A549 (cell line): ENCODE measurements around the gene ITGB7.

Experiments
- CEBPB ChIP-seq, 2 experiments: fragments of >200 bp in 1 of 2; sonication (Bioruptor Twin) in 1 of 2; formaldehyde crosslinking in 1 of 2; IDR thresholded peaks; 2 replicates each; pipeline ENCODE4 v1.6.1; 2012 to 2016
- EP300 ChIP-seq, 2 experiments: fragments of >200 bp; sonication (Bioruptor Twin); formaldehyde crosslinking; IDR thresholded peaks; 2 replicates in 1 of 2; 3 replicates in 1 of 2; pipeline ENCODE4 v1.6.1; 2016 to 2017
- KDM1A ChIP-seq: fragments of 200-600 bp; sonication (generic); IDR thresholded peaks from 2 replicates; pipeline ENCODE4 v1.6.1; 2016; ENCODE audit warnings: low read depth, mild to moderate bottlenecking
- MYC ChIP-seq: IDR thresholded peaks from 2 replicates; pipeline ENCODE4 v1.6.1; 2012; ENCODE audit warnings: mild to moderate bottlenecking, inconsistent platforms, low read length, improper control_type of control experiment, borderline replicate concordance
- TP53 ChIP-seq: fragments of 250-450 bp; sonication (Bioruptor Pico); IDR thresholded peaks from 2 replicates; pipeline ENCODE4 v1.5.0; 2021; ENCODE audit warnings: mild to moderate bottlenecking, moderate library complexity
- TF ChIP-seq, protein P1 (sequence below): fragments of >200 bp; sonication (Bioruptor Twin); formaldehyde crosslinking; IDR thresholded peaks from 3 replicates; pipeline ENCODE4 v1.5.1; 2016
- TF ChIP-seq, protein P2 (sequence below): fragments of 200-600 bp; sonication (generic); IDR thresholded peaks from 2 replicates; pipeline ENCODE4 v1.6.1; 2016; ENCODE audit warnings: antibody characterized with exemption, mild to moderate bottlenecking, moderate library complexity
- TF ChIP-seq, protein P3 (sequence below): fragments of 450-650 bp; IDR thresholded peaks from 2 replicates; pipeline ENCODE4 v1.6.1; 2014; ENCODE audit warnings: antibody characterized with exemption

DNA sequence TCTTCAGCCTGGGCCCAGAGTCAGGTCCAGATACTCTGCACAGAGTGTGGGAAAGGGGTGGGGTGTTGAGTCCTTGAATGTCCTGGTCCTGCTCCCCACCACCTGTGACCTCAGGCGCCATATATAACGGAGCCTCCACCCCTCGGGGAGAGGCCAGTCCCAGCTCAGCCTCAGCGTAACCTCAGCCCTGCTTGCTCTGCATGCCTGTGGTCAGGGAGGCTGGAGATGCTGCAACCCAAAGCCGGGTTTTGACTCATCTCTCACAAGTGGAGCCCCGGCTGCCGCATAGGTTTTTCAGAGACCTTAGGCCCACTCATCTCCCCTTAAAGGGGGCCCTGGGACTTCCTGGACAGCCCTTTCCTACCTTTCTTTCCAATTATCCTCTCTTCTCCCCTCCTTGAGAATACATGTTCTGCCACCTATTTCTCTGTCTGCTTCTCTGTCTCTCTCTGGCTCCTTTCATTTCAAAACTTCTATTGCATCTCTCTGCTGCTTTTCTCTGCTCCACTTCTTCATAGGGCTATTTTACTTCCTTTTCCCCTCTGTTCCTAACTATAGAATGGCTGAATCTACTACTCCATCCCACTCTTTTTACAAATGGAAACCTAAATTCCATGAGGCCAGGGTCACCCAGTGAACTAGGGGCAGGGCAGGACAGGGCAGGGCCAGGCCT lies 1.2 kb downstream of the ITGB7 start:
- no peak for TF ChIP-seq TP53 (CRISPR knock-in tag)
- TF ChIP-seq, protein P1, sequence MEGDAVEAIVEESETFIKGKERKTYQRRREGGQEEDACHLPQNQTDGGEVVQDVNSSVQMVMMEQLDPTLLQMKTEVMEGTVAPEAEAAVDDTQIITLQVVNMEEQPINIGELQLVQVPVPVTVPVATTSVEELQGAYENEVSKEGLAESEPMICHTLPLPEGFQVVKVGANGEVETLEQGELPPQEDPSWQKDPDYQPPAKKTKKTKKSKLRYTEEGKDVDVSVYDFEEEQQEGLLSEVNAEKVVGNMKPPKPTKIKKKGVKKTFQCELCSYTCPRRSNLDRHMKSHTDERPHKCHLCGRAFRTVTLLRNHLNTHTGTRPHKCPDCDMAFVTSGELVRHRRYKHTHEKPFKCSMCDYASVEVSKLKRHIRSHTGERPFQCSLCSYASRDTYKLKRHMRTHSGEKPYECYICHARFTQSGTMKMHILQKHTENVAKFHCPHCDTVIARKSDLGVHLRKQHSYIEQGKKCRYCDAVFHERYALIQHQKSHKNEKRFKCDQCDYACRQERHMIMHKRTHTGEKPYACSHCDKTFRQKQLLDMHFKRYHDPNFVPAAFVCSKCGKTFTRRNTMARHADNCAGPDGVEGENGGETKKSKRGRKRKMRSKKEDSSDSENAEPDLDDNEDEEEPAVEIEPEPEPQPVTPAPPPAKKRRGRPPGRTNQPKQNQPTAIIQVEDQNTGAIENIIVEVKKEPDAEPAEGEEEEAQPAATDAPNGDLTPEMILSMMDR: no peak
- no peak for TF ChIP-seq MYC
- TF ChIP-seq EP300 (IDR thresholded peaks at IDR 0.05): no peak
- TF ChIP-seq, protein P2, sequence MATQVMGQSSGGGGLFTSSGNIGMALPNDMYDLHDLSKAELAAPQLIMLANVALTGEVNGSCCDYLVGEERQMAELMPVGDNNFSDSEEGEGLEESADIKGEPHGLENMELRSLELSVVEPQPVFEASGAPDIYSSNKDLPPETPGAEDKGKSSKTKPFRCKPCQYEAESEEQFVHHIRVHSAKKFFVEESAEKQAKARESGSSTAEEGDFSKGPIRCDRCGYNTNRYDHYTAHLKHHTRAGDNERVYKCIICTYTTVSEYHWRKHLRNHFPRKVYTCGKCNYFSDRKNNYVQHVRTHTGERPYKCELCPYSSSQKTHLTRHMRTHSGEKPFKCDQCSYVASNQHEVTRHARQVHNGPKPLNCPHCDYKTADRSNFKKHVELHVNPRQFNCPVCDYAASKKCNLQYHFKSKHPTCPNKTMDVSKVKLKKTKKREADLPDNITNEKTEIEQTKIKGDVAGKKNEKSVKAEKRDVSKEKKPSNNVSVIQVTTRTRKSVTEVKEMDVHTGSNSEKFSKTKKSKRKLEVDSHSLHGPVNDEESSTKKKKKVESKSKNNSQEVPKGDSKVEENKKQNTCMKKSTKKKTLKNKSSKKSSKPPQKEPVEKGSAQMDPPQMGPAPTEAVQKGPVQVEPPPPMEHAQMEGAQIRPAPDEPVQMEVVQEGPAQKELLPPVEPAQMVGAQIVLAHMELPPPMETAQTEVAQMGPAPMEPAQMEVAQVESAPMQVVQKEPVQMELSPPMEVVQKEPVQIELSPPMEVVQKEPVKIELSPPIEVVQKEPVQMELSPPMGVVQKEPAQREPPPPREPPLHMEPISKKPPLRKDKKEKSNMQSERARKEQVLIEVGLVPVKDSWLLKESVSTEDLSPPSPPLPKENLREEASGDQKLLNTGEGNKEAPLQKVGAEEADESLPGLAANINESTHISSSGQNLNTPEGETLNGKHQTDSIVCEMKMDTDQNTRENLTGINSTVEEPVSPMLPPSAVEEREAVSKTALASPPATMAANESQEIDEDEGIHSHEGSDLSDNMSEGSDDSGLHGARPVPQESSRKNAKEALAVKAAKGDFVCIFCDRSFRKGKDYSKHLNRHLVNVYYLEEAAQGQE: no peak
- TF ChIP-seq, protein P3, sequence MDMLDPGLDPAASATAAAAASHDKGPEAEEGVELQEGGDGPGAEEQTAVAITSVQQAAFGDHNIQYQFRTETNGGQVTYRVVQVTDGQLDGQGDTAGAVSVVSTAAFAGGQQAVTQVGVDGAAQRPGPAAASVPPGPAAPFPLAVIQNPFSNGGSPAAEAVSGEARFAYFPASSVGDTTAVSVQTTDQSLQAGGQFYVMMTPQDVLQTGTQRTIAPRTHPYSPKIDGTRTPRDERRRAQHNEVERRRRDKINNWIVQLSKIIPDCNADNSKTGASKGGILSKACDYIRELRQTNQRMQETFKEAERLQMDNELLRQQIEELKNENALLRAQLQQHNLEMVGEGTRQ: no peak
- no peak for TF ChIP-seq KDM1A
- TF ChIP-seq CEBPB (IDR thresholded peaks at IDR 0.05): no peak
